Right atrium auricular region (tissue), 2 donors: ENCODE results near the gene LYPD8. TPM values are rescaled to one million over a fixed set of nuclear protein-coding genes. Genes with fewer than 3 reads are reported as not detected.

Source experiments
- DNase-seq: peaks from one replicate; pipeline ENCODE4 v3.0.0-alpha.2; 2019; ENCODE audit warnings: low spot score
- H3K27ac ChIP-seq, 2 donors: fragments of 200-600 bp; sonication (generic); 1 replicate in 1 of 2; 2 replicates in 1 of 2; pipeline ENCODE4 v1.5.1; 2016 to 2019
- H3K27me3 ChIP-seq, 2 donors: fragments of 200-600 bp; sonication (generic); one replicate each; pipeline versions ENCODE4 v1.5.1 to v1.6.0; 2017 to 2019
- H3K36me3 ChIP-seq: fragments of 200-600 bp; sonication (generic); one replicate; pipeline ENCODE4 v1.5.1; 2016
- H3K4me1 ChIP-seq, 2 donors: fragments of 200-600 bp; sonication (generic); one replicate each; pipeline versions ENCODE4 v1.5.1 to v1.6.0; 2017 to 2019
- H3K4me3 ChIP-seq, 2 donors: fragments of 200-600 bp; sonication (generic); 1 replicate in 1 of 2; 2 replicates in 1 of 2; pipeline ENCODE4 v1.5.1; 2017 to 2019; ENCODE audit warnings: mild to moderate bottlenecking in 1 of 2, moderate library complexity in 1 of 2
- H3K9me3 ChIP-seq, 2 donors: fragments of 200-600 bp; sonication (generic); one replicate each; pipeline ENCODE4 v1.5.1; 2019
- total RNA-seq, 2 donors: library from RNA; depleted of rRNA; stranded (reverse); fragments of >200 nt; gene quantifications; one replicate each; pipeline ENCODE4 v1.1.0, GENCODE V29; 2016
- TF ChIP-seq, protein P1 (sequence below), 2 donors: fragments of 200-600 bp; sonication (generic); IDR thresholded peaks; one replicate each; pipeline ENCODE4 v1.5.1; 2019; ENCODE audit warnings: antibody characterized with exemption in 2 of 2

Gene LYPD8
- total RNA-seq, 2 donors from 2014 or later: not detected

DNA sequence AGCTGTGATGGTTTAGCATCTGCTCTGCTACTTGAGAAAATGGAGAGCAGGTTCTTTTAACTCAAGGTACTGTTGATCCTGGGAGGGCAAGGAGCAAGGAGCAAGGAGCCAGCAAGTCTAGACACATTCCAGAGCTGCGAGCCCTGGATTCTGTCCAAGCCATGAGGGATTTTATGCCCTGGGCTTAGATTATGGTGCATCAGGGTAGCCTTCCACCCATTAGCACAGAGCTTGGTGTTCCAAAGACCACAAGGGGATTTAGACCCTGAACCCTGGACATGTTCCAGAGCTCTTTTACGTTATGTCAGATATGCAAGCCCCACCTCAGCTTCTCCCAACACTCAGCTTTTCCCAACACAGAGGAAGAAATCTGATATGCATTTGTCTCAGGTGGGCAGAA is 51.0 kb downstream of the LYPD8 start:
- TF ChIP-seq, protein P1, sequence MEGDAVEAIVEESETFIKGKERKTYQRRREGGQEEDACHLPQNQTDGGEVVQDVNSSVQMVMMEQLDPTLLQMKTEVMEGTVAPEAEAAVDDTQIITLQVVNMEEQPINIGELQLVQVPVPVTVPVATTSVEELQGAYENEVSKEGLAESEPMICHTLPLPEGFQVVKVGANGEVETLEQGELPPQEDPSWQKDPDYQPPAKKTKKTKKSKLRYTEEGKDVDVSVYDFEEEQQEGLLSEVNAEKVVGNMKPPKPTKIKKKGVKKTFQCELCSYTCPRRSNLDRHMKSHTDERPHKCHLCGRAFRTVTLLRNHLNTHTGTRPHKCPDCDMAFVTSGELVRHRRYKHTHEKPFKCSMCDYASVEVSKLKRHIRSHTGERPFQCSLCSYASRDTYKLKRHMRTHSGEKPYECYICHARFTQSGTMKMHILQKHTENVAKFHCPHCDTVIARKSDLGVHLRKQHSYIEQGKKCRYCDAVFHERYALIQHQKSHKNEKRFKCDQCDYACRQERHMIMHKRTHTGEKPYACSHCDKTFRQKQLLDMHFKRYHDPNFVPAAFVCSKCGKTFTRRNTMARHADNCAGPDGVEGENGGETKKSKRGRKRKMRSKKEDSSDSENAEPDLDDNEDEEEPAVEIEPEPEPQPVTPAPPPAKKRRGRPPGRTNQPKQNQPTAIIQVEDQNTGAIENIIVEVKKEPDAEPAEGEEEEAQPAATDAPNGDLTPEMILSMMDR (IDR thresholded peaks at IDR 0.05): no peak
- Histone ChIP-seq H3K9me3 (no peaks in the 10 kb centered on the region), H3K4me1 (no peaks in the 10 kb centered on the region), H3K27ac (no peak overlapping the region), H3K27me3 (no peaks in the 10 kb centered on the region), H3K4me3 (no peak overlapping the region), H3K36me3 (no peaks in the 10 kb centered on the region)
- no peak for DNase-seq

DNA sequence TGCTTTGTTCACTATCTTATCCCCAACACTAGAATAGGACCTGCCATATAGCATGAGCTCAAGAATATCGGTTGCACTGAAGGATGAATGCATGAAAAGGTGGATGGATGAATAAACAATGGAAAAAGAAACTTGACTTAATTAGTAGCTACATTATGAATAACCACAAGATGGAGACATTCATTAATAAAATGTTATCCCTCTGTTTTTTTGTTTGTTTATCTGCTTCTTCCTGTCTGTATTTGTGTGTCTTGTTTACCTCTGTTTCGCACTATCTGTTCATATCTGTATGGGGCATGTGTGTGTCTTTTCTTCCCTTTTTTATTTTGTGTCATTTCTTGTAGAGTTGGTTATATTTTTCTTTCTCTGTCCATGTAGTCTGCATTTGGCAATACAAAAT is 51.9 kb downstream of the LYPD8 start:
- H3K27me3 ChIP-seq: no peaks in the 10 kb centered on the region

DNA sequence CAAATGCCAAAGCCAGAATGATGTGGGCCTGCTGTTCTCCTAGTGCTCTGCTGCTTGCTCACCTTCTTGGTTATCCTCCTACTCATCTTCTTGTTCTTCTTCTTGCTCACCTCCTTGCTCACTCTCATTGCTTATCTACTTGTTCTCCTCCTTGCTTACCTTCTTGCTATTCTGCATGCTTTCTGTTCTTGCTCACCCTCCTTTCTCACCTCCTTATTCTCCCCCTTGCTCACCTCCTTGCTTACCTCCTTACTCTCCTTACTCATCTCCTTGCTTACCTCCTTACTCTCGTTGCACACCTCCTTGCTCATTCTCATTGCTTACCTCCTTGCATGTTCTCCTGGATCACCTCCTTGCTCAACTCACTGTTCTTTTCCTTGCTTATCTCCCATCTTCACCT is 52.8 kb downstream of the LYPD8 start, which contains the start of gene OR14I1:
OR14I1 (minus strand) TSS at position 53 of the 400 bp plus-strand sequence.
- H3K27ac ChIP-seq: no peak within 1 kb of the TSS
- no peaks in the 10 kb centered on the region for H3K9me3 ChIP-seq
- H3K27me3 ChIP-seq: no peaks in the 10 kb centered on the region
- DNase-seq: no peak
- TF ChIP-seq, protein P1 (IDR thresholded peaks at IDR 0.05): no peak
- no peaks in the 10 kb centered on the region for H3K36me3 ChIP-seq
- H3K4me1 ChIP-seq: no peaks in the 10 kb centered on the region
- H3K4me3 ChIP-seq: no peak within 1 kb of the TSS

More for the DNA sequence above, 51.9 kb downstream of the LYPD8 start:
- no peaks in the 10 kb centered on the region for H3K9me3 ChIP-seq
- no peak overlapping the region for H3K27ac ChIP-seq
- H3K36me3 ChIP-seq: no peaks in the 10 kb centered on the region
- DNase-seq: no peak
- no peaks in the 10 kb centered on the region for H3K4me1 ChIP-seq
- TF ChIP-seq, protein P1 (IDR thresholded peaks at IDR 0.05): no peak
- no peak overlapping the region for H3K4me3 ChIP-seq

DNA sequence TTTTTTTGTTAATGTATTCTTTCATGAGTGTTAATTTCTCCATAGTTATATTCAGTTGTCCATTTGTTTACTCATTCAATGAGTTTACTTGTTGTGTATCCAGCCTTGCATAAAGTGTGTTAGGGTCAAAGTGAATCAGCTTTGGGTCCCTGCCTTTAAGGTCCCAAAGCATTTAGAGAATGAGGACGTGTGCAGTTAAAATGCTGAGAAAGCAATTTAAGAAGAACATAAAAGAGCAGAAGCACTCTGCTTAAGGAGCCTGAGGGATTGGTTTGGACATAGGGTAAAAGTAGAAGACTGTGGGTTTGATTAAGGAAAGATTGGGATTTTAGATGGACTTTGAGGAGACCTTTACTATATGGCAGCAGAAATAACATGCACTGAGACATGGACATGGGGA is 56.5 kb downstream of the LYPD8 start:
- Histone ChIP-seq H3K9me3 (no peaks in the 10 kb centered on the region), H3K27ac (no peak overlapping the region), H3K27me3 (no peaks in the 10 kb centered on the region), H3K4me3 (no peak overlapping the region), H3K4me1 (no peaks in the 10 kb centered on the region), H3K36me3 (no peaks in the 10 kb centered on the region)
- TF ChIP-seq, protein P1 (IDR thresholded peaks at IDR 0.05): no peak
- DNase-seq: no peak

DNA sequence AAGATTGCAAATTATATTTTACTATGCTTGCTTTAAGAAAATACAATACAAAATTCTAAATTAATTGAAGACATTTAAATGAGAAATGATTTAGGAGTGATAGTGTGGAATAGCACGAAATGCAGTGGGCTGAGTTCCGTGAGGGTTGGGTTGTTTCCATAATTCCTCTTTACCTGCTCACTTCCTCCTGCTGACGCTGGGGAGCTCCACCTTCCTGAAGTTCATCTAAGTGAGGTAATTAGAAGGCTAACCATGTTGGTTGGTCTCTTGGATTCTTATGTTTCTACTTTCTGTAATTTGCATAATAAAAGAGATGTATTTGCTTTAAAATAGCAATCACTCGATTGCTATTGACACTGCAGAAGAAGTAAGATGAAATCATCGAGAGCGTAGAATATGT is 57.7 kb downstream of the LYPD8 start:
- TF ChIP-seq, protein P1 (IDR thresholded peaks at IDR 0.05): no peak
- H3K4me1 ChIP-seq: no peaks in the 10 kb centered on the region
- no peak for DNase-seq
- no peak overlapping the region for H3K4me3 ChIP-seq
- H3K36me3 ChIP-seq: no peaks in the 10 kb centered on the region
- H3K27ac ChIP-seq: no peak overlapping the region
- no peaks in the 10 kb centered on the region for H3K27me3 ChIP-seq
- H3K9me3 ChIP-seq: no peaks in the 10 kb centered on the region

DNA sequence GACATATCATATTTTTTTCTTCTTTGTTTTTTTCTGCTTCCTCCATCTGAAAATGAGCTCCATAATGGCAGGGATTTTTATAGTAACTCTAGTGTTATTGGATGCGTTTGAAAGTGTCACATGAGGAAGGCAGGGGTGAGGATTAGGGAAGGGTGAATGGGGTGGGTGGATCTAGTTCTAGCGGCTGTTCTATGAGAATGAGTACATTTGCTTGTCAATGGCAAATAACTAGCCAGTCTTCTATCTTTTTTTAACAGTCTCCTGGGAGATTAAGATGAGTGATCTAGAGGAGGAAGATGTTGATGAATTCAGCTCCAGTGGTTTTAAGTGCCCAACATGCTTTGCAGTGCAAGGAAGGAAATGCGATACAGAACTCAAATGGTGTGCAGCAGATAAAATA is 58.8 kb downstream of the LYPD8 start:
- no peaks in the 10 kb centered on the region for H3K4me1 ChIP-seq
- TF ChIP-seq, protein P1 (IDR thresholded peaks at IDR 0.05): no peak
- no peak overlapping the region for H3K4me3 ChIP-seq
- no peaks in the 10 kb centered on the region for H3K9me3 ChIP-seq
- no peaks in the 10 kb centered on the region for H3K27me3 ChIP-seq
- no peak for DNase-seq
- H3K27ac ChIP-seq: no peak overlapping the region
- H3K36me3 ChIP-seq: no peaks in the 10 kb centered on the region
